CD4-positive, alpha-beta T cell treated with Interleukin-12 subunit alpha and Interleukin-12 subunit beta, for 1 hour (primary cell): ENCODE measurements around the gene TIAM2.

Experiments
- DNase-seq: peaks from one replicate; pipeline ENCODE4 v3.0.0-alpha.2; 2020

Gene TIAM2

DNA sequence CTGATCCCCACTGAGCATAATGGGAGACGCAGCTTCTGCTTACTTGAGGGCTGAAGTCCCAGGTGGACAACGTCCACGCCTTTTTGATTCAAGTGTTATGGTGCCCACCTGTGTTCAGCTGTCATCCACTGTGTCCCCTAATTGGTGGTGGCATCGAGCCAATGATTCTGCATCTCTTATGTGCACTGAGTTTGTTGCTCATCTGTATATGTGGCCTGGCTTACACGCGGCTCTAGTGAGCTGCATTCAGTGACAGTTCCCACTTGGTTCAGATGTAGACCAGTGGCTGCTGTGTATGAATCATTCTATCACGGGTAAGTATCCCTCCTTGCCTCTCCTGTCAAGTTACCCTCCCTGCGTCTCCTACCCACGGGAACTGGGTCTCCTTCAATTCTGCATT, 137.5 kb downstream of the TIAM2 start:
- DNase-seq, result no peak

DNA sequence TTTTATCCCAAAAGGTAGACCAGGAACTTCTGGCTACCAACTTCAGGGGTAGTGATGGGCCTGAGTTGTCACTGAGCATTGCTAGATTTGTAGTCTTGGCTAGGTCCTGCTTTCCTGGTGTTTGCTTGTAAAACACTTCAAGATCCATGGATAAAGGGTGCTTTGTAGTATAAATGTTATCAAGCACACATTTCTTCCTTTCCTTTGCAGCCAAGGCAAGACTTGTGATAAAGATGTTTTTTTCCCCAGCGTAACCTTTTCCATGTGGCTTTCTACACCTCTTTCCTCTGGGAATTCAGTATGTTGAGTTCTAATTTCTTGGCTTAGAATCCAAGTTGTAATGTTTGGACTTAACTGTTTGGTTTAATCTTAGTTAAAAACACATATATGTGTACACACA, 145.9 kb downstream of the TIAM2 start:
- DNase-seq, result no peak

DNA sequence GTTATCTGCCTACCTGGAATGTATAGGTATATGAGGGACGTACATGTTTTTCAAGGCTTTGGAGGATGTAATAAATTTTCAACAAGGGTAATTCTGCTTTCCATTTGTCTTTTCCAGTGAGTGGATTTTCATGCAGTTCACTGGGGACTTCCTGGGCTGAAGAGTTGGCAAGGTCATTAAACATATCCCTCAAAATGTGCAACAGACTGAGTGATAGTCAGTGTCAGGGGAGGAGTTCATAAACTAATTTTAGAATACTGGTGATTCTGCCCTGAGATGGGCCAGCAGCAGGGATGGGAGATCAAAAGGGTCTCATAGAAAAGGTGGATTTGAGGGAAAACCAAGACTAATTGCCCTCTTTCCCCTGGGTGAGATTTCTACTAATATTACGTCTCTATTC, 146.4 kb downstream of the TIAM2 start:
- no peak for DNase-seq

- no peak for DNase-seq
Observed at GRCh38 chr6:155142168-155143028, 147.3 kb downstream of the TIAM2 start.

DNA sequence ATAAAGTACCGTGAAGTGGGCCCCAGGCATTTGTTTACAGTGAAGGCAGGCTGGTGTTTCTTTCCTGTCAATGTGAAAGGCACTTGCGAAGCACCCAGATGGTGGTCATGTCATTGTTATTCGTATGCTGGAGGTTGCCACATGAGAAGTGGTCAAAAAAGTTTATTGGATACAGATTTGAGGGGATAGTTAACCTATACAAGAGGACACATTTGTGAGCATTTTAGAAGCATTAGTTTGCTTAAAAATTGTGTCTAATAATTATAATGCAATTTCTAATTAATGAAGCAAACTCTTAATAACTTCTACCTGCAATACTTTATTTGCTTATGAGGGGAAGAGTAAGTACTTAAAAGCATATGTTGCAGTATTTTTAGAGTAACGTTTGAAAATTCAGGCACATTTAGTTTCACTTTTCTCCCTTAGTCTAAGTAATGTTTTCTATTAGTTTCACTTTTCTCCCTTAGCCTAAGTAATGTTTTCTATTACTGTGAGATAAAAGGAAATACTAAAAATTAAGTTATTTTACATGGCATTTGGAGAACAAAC, 148.0 kb downstream of the TIAM2 start:
- DNase-seq, result peak; percentile 12

DNA sequence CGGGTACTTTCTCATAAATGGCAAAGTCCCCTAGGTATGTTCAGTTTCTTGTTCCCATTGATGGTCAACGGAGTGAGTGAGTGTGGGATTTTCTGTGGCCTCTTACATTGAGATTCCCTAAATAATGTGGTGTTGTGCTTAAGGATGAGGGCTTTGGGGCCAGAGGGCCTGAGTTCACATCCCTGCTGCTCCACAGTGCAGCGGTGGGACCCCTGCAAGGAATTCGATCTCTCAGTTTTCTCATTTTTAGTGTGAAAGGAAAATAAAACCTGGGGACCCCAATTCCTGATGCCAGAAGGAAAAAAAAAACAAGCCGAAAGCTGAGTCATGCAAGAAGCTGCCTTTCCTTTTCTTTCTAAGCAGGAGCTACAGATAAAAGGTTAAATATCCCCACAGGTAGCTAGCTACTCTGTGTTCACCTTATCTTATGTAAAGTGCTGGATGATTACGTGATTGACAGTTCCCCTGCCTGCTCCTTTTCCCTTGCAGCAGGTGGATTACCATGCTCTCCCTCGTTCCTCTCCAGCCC, 148.5 kb downstream of the TIAM2 start:
- DNase-seq, result no peak

GRCh38 chr6:155146205-155146604, 151.1 kb downstream of the TIAM2 start:
- no peak for DNase-seq

- DNase-seq, result no peak
Observed at GRCh38 chr6:155147958-155148663, 153.0 kb downstream of the TIAM2 start.

- no peak for DNase-seq
Observed at GRCh38 chr6:155150967-155151671, 156.0 kb downstream of the TIAM2 start.

- no peak for DNase-seq
Observed at GRCh38 chr6:155152211-155153076, 157.3 kb downstream of the TIAM2 start.

GRCh38 chr6:155154158-155154830, 159.2 kb downstream of the TIAM2 start:
- DNase-seq, result no peak

GRCh38 chr6:155155787-155156447, 160.8 kb downstream of the TIAM2 start:
- no peak for DNase-seq

GRCh38 chr6:155157101-155157500, 162.0 kb downstream of the TIAM2 start:
- DNase-seq, result no peak

DNA sequence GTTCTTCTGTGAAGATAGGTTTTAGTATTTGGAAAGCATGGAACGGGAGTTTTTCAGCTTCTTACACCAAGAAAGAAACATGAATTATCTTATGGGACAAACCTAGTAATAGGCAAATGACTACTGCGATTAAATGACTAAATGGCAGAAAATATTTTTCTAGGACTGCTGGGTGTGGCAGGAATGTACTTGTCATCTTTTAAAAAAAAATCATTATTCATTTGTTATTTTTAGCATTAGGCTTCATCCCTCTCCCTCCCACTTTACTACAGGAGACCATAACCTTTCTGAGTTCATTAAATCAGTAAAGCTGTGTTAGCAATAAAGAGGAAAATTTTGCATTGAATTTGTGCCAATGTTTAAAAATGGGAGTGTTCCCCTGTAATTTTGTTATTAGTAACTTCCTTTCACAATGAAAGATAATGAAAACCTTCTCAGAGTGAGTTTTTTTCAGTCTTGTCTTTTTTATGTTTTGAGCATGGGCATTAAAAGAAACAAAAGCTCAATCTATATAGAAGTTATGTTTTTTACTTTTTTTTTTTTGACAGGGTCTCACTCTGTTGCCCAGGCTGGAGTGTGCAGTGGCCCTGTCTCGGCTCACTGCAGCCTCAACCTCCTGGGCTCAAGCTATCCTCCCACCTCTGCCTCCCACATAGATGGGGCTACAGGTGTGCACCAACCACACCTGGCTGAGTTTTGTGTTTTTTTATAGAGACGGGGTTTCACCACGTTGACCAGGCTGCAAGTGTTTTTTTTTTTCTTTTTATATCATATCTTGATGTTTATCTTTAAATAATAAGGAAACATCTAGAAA, 163.1 kb downstream of the TIAM2 start:
- DNase-seq, result no peak

DNA sequence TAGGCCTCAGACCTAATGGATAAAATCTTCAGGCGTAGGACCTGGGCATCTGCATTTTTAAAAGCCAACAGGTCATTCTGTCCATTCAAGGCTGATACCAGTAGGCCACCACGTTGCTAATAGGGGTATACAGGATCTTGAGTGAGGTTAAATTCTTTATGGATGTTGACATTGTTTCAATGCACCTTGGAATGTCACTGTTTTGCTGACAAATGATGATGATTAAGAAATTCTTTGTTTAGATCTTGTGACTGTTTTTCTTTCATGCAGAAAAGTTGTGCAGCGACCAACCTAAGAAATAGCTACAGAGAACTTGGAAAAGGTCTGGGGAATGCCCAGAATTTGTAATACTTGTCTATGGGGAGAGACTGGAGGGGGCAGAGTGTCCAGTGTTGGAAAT, 167.6 kb downstream of the TIAM2 start:
- DNase-seq, result no peak

GRCh38 chr6:155163601-155164000, 168.5 kb downstream of the TIAM2 start:
- DNase-seq, result no peak

DNA sequence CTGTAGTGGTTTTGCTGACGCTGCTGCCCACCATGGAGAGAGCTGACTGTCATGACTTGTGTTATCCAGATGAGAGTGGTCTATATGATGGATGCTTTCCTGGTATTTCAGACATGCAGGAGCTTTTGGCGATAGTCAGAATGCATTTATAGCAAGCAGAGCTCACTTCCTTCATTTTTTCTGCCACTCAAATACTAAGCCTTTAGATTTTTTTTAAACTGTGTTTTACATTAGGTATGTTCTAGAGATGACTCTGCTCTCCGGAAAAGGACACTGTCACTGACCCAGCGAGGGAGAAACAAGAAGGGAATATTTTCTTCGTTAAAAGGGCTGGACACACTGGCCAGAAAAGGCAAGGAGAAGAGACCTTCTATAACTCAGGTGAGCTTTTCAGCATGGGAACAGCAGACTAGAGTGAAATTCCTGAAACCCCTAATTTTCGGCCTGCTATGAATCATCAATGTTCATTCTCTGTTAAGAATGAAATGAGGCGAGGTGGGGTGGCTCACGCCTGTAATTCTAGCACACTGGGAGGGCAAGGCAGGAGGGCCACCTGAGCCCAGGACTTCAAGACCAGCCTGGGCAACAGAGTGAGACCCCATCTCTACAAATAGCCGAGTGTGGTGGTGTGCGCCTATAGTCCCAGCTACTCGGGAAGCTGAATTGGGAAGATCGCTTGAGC, 170.1 kb downstream of the TIAM2 start:
- no peak for DNase-seq

DNA sequence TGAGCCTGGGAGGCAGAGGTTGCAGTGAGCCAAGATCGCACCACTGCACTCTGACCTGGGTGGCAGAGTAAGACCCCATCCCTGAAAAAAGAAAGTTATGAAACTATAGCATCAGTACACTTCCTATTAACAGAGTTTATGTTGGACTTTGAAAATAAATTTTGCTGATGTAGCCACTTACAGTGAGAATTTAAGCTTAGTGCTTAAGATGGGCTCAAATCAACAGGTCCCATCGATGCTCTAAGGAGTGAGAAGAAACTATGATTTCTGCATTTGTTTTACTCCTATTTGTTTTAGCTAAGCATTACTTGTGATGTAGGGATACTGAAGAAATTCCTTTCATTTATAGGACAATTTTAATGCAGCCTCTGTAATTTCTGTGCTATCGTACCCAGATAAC, 175.4 kb downstream of the TIAM2 start:
- DNase-seq, result no peak

DNA sequence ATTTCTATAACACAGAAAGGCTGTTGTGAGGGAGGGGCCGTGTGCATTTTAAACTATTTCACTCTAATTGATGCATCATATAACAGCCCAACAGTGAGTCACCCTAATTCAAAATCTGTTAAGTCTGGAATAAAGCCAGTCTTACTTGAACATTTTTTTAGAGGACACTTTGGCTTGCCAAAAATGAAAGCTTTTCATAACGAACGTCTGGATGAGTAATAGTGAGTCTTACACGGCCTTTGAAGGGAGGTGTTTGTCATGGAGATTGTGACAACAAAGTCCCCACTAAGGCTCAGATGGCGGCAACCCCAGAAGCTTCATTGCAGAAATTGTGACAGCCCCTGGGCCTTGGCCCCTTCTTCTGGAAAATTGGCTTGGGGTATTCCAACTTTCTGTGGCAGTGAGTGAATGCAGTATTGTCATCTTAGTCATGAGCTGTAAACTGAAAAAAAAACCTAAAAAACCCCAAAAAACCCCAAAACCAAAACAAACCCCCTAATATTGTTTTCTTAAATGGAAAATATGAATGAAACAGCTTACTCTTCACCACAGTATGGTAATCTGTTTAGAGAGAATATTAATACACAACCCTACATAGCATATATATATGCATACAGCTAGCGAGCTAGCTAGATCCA, 176.1 kb downstream of the TIAM2 start:
- peak; percentile 82 for DNase-seq
